ENCODE results near the gene ENTPD7. TPM values are rescaled to one million over a fixed set of nuclear protein-coding genes. Genes with fewer than 3 reads are reported as not detected.

The ENTPD7 gene
- total RNA-seq, 4 donors from 2014 or later = 3.3 to 4.8 (median 4.4) TPM

- no peak for DNase-seq (ENCODE audit: extremely low spot score)
- no peak overlapping the region for H3K4me3 ChIP-seq
- H3K36me3 ChIP-seq = no peaks in the 10 kb centered on the region
- 0% methylated on average over 1 of the region's 1 CpG for WGBS
- no peaks in the 10 kb centered on the region for H3K9me3 ChIP-seq
- no peaks in the 10 kb centered on the region for H3K27me3 ChIP-seq
- no peak for TF ChIP-seq EP300 (IDR thresholded peaks at IDR 0.05)
- no peak for TF ChIP-seq CTCF (IDR thresholded peaks at IDR 0.05)
- no peak for TF ChIP-seq POLR2A (IDR thresholded peaks at IDR 0.05; ENCODE audit: low read depth)
- TF ChIP-seq POLR2AphosphoS5 (IDR thresholded peaks at IDR 0.05) = no peak
- no peak overlapping the region for H3K27ac ChIP-seq (replicated peaks in 1 of 4)
- intact Hi-C loops (cut with DNase I) = loop anchor here (5.0 kb wide), 1 partner anchor 34 kb away; the partner anchor contains the start of gene SLC25A28
- H3K4me1 ChIP-seq = peaks cover 10 to 23% (median 20%) of the 10 kb centered on the region in 4 donors
These were observed 2.9 kb upstream of the ENTPD7 start for GRCh38 chr10:99656199-99657064.

GRCh38 chr10:99658622-99659030 lies 683 bp upstream of the ENTPD7 start:
- intact Hi-C loops (cut with DNase I) = loop anchor here (5.0 kb wide), 1 partner anchor 36 kb away; the partner anchor contains the start of gene SLC25A28

GRCh38 chr10:99659868-99660366 lies 608 bp downstream of the ENTPD7 start:
- peak overlapping the region in 3 of 4 donors; percentile 29 to 61 (median 51) for H3K27ac ChIP-seq (replicated peaks in 1 of 4)
- DNase-seq (ENCODE audit: extremely low spot score) = no peak
- peak overlapping the region; percentile 75 to 85 (median 82) for H3K4me3 ChIP-seq
- no peaks in the 10 kb centered on the region for H3K27me3 ChIP-seq
- peaks cover 0 to 9% (median 0%) of the 10 kb centered on the region in 4 donors for H3K36me3 ChIP-seq
- peaks cover 10 to 23% (median 20%) of the 10 kb centered on the region in 4 donors for H3K4me1 ChIP-seq
- TF ChIP-seq POLR2AphosphoS5 (IDR thresholded peaks at IDR 0.05) = no peak
- no peak for TF ChIP-seq POLR2A (IDR thresholded peaks at IDR 0.05; ENCODE audit: low read depth)
- TF ChIP-seq CTCF (IDR thresholded peaks at IDR 0.05) = no peak
- TF ChIP-seq EP300 (IDR thresholded peaks at IDR 0.05) = no peak
- H3K9me3 ChIP-seq = no peaks in the 10 kb centered on the region
- WGBS = 14% methylated on average over 10 of the region's 10 CpGs
- intact Hi-C loops (cut with DNase I) = loop anchor here (5.0 kb wide), 1 partner anchor 38 kb away; the partner anchor contains the start of gene SLC25A28

More at GRCh38 chr10:99658622-99659030, 683 bp upstream of the ENTPD7 start:
- 15% methylated on average over 24 of the region's 24 CpGs for WGBS
- H3K27ac ChIP-seq (replicated peaks in 1 of 4) = peak overlapping the region in 1 of 4 donors; percentile 29
- no peak for DNase-seq (ENCODE audit: extremely low spot score)
- no peaks in the 10 kb centered on the region for H3K27me3 ChIP-seq
- TF ChIP-seq POLR2AphosphoS5 (IDR thresholded peaks at IDR 0.05) = no peak
- TF ChIP-seq EP300 (IDR thresholded peaks at IDR 0.05) = no peak
- no peak for TF ChIP-seq CTCF (IDR thresholded peaks at IDR 0.05)
- TF ChIP-seq POLR2A (IDR thresholded peaks at IDR 0.05; ENCODE audit: low read depth) = no peak
- peaks cover 0 to 3% (median 0%) of the 10 kb centered on the region in 4 donors for H3K36me3 ChIP-seq
- peak overlapping the region; percentile 75 to 85 (median 82) for H3K4me3 ChIP-seq
- peaks cover 10 to 23% (median 20%) of the 10 kb centered on the region in 4 donors for H3K4me1 ChIP-seq
- no peaks in the 10 kb centered on the region for H3K9me3 ChIP-seq

- Histone ChIP-seq H3K4me3 (no peak overlapping the region), H3K27ac (replicated peaks in 1 of 4) (no peak overlapping the region), H3K9me3 (no peaks in the 10 kb centered on the region), H3K36me3 (peaks cover 0 to 16% (median 2%) of the 10 kb centered on the region in 4 donors), H3K27me3 (no peaks in the 10 kb centered on the region), H3K4me1 (peaks cover 10 to 23% (median 20%) of the 10 kb centered on the region in 4 donors)
- TF ChIP-seq POLR2A (IDR thresholded peaks at IDR 0.05; ENCODE audit: low read depth) (no peak), CTCF (IDR thresholded peaks at IDR 0.05) (no peak), EP300 (IDR thresholded peaks at IDR 0.05) (no peak), POLR2AphosphoS5 (IDR thresholded peaks at IDR 0.05) (no peak)
- intact Hi-C loops (cut with DNase I) = no loop called here
- DNase-seq (ENCODE audit: extremely low spot score) = no peak
- whole genome bisulfite sequencing = 94% methylated on average over 6 of the region's 6 CpGs
These were observed 1.5 kb downstream of the ENTPD7 start for GRCh38 chr10:99660662-99661376.

Data from esophagus muscularis mucosa (tissue), 4 donors.